ENCODE data around the gene RXRB.

- TF ChIP-seq POLR2A (IDR thresholded peaks at IDR 0.05): no peak
- TF ChIP-seq CTCF (IDR thresholded peaks at IDR 0.05): no peak
Observed at GRCh38 chr6:33171016-33171879, 29.2 kb downstream of the RXRB start.

All from lower leg skin (tissue), 3 donors.